Globus pallidus (tissue), 1 donor: ENCODE data around the gene KLC1.

Experiments
- DNase-seq: peaks from one replicate; pipeline ENCODE4 v3.0.0-alpha.2; 2015; ENCODE audit warnings: low spot score

Gene KLC1

DNA sequence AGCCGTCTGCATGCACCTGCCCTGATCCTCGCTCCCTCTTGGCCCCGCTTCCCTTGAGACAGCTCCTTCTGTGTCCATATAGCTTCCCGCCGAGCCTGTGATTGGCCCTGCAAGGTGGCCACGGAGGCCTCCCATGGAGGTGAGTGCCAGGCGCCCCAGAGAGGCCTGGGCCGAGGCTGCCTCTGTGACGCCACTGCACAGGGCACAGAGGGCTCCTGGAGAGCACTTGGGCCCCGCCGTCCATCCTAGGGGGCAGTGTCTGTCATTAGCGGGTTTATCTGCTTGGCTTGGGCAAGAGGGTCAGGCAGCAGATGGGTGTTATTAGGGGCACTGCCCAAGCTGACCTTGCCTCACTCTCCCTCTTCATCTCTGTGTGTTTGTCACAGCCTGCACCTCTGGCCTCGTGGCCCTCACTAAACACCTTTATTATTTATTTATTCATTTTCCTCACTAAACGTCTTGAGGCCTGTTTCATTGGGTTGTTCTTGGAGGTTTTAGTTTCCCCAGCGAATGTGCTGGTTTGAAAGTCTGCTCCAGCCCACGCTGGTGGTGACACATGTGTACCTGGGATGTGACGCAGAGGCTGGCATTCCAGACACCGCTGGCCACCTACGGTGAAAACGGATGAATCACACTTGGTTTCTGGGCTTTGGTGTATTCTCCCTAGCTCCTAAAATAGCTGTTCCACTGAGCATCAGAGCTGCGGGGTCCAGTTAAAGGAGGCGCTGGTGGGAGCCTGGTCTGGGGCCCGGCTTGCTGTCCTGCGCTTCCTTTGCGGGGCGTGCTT lies 92.5 kb downstream of the KLC1 start:
- no peak for DNase-seq

DNA sequence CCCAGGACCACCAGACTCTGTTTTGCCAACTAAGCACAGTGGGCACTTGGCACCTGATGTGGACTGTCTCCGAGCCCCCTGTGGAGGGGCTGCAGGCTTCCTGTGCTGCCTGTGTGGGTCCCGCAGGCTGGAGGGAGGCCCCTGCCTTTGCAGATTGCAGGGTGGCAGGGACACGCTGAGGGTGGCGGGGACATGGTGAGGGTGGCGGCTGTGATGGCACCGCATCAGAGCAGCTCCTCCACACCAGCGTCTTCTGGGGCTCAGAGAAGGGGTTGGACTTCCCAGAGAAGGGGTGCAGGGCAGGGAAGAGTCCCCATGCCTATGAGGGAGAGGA lies 94.7 kb downstream of the KLC1 start:
- no peak for DNase-seq

DNA sequence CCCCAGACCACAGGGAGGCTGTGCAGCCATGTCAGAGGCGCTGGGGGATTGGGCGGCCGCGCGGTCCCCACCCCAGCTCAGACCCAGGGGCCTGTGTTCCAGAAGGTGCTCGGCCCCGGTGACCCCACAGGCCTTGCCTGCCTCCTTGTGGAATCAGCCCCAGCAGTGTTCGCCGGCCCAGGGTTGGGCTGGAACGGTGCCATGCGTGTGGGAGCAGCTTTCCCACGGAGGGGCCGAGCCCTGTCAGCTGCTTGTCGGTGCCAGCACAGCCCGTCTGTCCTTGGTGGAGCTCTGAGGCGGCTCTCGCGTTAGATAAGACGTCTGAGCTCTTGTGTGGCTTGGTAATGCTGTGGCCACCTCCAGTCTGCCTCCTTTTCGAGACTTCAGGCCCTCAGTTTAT lies 95.1 kb downstream of the KLC1 start:
- DNase-seq, result no peak

DNA sequence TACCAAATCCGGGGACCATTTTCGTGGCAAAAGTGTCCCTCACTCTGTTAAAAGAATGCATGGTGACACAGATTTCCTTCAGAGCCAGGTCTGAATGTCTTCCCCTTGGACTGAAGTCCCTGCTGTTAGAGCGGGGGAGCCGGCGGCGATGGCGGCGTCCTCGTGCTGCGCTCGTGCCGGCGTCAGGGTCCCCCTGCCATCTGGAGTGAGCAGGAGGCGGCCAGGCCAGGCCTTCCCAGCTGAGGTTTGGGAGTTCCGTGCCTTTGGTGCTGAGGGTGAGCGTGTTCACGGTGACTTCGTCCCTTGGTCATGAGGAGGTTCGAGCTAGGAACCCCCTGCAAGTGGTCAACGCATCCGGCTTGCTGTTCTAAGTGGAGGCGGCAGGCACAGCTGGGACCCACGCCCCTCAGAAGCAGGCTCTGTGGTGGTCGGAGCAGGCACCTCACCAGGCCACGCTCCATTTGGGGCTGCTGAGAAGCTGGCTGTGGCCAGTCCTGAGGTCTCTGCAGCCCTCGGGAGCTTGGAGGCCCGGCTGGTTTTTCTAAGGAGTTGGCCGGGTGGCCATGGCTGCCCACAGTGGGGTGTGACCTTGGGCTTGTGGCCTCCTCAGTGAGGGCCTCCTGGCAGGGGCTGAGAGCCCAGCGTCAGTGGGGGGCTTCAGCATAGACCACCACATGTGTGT lies 96.1 kb downstream of the KLC1 start:
- no peak for DNase-seq

DNA sequence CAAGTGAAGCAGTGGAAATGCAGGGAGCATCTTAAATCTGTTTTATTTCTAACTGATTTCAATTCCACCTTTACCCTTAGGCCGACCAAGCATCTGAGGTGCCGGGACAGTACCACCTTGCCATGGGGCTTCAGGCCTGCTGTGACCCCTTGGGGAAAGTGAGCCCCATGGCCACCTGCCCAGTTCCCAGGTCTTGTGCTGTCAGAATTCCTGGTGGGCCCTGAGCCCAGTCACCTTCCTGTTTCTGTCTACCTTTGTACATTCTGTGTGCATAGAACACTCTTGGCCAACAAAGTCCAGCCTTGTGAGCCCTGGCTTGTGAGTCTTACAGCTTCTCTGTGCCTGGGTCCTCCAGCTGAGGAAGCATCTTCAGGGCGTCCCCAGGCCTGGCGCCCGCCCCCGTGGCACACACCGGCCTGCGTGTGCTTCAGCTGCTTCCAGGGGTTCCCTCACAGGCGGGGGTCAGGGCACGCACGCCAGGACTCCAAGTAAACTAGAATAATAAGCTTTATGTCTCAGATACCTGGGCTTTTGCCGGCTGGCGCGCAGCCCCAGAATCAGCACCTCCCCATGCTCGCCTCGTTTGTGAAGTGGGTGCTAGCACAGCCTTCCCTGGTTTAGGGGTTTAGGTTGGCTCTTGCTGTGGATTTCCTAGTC lies 96.9 kb downstream of the KLC1 start:
- no peak for DNase-seq

DNA sequence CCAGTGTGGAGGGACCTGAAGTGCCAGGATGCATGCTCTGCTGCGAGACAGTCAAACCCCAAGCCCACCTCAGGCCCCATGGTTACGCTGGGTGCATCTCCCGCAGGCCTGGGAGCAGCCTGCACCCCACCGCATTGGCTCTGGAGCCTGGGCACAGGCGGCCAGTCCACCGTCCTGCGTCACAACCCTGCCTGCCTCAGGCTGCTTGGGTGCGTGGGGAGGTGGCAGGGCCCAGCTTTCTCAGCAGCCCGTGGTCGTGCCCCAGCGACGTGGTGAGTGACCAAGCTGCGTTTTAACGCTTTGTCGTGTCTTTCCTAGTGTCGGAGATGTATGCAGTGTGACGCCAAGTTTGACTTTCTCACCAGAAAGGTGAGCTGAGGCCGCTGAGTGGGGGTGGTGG lies 97.5 kb downstream of the KLC1 start:
- DNase-seq, result no peak

DNA sequence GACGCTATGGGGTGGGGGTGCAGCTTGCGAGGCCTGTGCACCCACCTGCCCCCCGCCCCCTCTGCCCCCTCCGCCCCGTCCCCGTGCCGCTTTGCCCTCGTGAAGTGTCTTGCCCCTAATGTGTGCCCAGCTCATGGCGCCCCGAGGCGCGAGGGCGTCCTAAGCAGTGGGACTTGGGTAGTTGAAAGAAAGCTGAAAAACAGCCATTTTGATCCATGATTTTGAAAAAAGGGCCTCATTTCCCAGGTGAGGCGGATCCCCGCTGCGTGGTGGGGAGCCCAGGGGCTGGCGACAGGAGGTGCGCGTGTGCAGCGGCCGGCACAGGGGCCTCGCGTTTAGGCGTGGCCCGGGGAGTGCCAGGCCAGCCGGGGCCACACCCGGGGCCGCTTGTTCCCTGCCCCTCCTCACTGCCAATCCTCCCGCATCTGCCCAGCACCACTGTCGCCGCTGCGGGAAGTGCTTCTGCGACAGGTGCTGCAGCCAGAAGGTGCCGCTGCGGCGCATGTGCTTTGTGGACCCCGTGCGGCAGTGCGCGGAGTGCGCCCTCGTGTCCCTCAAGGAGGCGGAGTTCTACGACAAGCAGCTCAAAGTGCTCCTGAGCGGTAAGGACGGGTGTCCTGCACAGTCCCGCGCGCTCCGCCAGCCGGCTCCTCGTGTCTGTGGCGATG lies 98.4 kb downstream of the KLC1 start:
- DNase-seq, result no peak

DNA sequence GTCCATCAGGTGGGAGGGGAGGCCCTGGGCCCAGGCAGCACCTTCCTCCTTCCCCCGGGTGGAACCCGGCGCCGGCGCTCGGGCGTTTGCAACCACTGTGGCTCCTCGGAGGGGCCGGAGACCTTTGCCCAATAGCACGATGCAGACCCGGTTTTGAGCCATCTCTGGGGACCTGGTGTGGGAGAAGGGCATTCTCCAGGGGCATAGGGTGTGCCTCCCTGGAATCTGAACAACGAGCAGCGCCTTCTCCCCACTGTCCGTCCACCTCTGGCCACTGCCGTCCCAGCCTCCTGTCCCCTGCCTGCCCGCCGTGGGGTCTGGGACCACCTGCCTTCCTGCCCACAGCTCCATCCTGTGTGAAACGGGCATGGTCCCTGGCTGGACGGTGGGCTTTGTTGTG lies 99.1 kb downstream of the KLC1 start:
- DNase-seq, result no peak

DNA sequence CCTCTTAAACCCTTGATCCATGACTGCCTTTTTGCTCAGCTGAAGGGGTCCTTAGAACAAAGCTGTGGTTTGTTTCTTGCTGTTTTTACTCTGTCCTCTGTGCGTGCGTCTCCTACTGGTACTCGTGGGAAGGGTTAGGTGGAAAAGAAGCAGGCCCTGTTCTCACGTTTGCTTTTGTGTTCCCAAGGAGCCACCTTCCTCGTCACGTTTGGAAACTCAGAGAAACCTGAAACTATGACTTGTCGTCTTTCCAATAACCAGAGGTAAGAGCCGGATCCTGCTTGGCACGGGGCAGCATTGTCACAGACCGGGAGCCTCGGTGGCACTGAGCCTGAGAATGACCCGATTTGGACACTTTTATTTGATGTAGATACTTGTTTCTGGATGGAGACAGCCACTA lies 99.7 kb downstream of the KLC1 start:
- no peak for DNase-seq

DNA sequence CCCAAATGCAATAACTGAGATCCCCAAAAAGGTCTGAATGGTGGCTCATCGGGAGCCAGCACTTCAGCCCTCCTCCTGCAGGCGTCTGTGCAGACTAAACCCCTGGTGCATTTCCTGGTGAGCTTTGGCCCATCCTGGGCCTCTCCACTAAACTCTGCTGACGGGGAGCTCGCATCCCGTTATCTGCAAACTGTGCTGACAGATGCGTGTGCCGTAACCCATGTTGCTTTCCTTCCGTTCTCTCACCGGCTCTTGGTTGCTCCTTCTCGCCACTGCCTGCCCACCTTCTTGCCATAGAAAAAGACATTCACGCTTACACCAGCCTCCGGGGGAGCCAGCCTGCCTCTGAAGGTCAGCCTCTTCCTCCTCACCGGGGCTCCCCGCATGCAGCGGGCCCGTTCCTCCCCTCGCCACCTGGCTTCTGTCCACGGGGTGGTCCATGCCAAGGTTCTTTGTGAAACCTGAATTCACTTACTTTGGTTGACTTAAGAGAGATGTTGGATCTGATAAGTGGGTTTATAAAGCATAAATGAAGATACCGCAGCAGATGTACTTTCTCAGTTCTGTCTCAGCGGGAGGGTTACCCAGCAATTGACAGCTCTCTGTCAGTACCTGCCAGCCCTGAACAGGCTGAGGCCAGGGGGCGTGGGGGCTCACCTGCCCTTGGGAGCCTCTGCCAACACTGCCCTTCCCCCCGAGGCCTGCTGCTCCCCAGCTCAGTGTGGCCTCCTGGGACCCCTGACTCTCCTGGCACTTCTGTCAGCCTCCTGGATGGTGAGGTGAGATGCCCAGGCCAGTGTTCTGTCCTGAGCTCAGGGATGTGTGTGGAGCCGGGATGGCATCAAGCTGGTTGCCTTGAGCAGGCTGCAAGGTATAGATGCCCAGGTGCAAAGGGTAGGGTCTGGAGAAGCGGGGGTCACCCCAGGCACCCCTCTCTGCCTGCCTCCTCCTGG lies 100.8 kb downstream of the KLC1 start:
- no peak for DNase-seq

DNA sequence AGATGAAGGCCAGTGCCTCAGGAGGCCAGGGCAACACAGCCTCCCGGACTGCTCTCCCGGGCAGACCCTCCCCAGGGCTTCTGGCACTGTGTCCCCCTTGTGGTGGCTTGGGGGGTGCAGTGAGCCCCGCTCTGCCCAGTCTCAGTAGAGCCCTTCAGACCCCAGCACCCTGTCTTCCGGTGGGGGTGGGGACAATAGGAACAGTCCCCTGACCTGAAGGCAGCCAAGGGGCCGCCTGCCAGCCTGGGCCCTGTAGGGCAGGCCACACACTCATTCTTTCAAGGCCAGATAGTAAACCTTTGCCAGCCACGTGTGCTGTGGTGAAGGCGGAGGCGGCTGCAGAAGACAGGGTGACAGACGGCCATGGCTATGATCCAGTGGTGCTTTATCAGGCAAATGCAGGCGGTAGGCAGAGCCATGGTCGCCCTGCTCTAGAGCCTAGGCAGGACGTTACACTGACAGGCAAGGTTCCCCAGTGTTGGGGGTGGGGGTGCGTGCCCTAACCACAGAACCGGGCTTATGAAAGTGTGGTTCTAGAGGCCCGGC lies 101.6 kb downstream of the KLC1 start:
- no peak for DNase-seq

DNA sequence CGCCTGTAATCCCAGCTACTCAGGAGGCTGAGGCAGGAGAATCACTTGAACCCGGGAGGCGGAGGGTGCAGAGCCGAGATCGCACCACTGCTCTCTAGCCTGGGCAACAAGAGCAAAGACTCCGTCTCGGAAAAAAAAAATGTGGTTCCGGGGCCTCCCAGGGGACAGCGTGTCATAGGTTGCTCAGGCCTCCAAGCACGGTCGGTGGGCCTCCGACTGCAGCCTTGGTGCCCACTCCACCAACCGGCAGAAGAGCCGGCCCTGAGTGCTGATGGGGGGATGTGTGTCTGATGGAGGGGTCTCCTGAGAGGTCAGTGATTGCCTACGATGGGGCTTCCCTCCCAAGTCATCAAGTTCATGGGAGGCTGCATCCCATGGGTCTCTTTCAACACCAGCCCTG lies 102.5 kb downstream of the KLC1 start:
- DNase-seq, result no peak

DNA sequence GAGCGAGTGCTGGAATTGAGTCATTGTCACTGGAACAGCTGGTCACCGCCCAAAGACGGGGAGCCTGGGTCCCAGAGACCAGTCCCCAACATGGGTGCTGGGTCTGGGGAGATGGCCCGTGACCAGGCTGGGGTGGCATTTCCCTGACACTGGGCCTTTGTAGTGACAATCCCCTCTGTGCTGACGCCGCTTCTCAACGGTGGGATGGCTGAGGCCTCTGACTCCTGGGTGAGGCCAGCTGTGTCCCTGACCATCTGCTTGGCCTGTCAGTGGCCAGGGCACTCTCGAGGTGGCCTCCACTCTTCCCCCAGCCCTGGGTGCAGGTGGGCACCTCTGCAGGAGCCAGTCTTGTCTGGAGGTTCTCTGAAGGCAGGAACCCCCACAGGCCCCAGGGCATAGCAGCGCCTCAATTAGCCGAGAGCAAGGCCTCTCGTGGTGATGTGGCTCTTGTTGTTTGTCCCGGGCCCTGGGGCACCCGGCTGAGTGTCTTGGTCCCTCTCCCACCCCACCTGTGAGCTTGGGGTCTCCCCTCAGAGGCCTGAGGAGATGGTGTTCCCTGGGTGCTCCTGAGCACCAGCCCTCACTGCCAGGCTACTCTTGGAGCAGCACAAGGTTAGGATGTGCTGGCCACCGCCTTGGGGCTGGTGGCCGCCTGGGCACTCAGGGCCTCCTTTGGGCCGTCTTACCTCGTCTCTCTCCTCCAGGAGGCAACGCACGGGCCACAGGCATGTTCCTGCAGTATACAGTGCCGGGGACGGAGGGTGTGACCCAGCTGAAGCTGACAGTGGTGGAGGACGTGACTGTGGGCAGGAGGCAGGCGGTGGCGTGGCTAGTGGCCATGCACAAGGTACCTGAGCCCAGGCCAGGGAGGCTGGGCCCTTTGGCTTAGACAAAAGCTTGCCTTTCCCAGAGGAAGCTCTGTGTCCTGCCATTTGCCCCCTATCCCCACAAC lies 103.2 kb downstream of the KLC1 start:
- DNase-seq, result no peak

DNA sequence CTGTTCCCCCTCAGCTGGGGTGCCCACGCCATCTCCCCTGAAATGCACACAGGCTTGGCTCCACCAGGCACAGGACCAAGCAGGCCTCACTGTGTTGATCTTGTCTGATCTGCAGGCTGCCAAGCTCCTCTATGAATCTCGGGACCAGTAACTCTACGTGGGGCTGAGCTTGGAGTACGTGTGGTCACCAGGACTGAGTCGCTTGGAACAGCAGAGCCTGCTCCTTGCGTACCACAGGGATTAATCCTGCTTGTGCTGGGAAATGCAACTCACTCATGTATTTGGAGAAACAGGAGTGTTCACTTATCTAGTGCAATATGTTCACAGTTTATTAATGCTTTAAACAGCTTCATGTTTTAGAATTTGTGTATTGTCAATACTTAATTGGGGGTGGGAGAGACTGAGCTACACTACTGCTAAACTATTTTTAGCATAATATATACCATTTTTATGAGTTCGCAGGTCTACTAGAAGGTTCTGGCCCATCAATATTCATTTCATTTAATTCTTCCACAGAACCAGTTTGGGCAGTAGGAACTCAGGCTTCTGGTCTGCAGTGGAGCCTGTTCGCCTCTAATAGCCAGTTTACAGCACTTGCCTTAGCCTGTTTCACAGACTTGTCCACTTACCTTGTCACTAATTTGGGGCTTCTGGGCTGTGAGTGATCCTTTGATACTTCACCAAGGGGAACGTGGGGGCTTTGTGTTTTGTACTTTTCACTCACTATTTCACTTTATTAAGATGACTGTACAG lies 104.0 kb downstream of the KLC1 start:
- DNase-seq, result no peak

DNA sequence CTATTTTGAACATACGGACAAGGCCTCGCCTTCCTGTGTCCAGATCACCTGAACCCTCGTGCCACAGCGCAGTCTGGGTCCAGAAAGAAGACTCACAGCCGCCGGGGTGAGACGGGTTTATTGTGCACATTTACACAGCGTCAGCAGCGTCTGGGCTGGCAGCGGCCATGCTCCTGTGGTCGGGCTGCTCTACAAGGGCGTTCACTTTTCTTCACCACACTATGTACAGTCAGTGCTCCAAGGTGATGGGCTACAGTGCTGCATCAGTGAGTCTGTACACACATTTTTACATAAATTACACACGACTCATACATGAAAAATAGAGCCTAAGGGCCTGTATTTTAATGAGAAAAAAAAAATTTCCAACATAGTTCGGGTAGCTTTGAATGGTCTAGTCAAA lies 104.6 kb downstream of the KLC1 start:
- DNase-seq, result no peak

DNA sequence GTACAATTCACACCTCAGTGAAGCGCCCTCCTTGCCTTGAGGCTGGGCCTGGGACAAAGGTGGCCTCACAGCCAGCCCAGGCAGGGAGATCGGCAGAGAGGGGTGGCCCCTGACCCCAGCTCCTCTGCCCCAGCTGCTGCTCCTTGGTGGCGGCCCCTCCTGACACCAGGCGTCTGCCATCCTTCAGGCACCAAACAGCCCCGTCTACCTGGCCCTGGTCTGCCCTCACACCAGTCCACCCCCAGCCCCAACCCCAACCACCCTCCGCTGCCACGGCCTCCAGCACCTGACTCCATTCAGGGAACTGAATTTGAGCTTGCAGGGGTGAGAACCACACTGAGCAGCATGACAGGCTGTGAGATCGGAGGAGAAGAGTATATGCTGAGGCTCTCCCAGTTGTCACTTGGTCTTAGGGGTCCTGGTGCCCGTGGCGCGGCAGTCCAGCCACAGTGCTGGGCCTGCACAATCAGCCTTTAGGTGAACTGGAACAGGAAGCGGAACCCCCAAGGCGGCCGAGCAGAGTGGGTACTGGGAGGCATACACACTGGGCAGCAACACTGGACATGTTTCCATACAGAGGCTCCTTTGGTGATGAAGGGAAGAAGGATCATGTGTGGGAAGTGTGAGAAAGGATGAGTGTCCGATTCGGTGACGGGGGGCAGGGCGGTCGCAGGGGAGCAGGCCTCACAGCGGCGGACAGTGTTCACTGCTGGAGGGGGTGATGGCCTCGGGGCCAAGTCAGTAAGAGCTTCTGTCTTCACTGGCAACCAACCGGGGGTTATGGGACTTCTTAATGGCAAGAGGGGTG lies 105.3 kb downstream of the KLC1 start:
- DNase-seq, result no peak

DNA sequence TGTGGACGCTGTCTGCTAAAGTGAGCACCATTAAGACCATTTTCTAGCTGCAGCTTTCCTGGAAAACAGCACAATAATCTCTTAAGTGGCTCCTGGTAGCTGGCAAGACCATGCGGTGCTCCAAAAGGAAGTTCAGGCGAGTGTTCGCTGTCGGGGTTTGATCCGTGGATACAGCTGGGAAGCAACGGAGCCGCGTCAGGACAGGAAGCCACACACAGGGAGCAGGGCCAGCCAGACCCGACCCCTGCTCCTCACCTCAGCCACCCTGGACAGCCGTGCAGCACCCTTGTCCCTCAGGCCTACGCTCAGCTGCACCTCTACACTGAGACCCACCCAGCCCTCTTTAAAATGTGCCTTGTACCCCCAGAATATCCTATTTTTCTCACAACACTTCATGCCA lies 106.0 kb downstream of the KLC1 start:
- no peak for DNase-seq

DNA sequence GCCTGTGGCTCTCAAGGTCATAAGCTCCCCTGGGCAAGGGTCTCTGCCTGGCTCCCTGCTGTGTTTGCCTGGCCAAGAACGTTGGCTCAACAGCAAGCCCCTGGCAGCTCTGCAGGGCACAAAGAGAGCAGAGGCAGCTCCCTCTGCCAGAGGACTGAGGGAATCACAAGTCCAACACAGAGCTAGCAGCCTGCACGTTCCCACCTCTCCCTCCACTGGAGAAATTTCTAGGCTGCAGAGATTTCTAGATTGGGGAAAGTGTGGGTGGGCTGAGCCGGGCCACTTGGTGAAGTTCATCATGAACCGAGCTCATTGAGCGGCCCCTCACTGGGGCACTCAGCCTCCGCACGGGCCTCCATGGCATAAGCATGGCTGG lies 106.4 kb downstream of the KLC1 start:
- no peak for DNase-seq
